ENCODE results near the gene AMOT.

Gene AMOT

GRCh38 chrX:112759966-112760365 lies 80.7 kb downstream of the AMOT start:
- no peak for TF ChIP-seq CTCF (IDR thresholded peaks at IDR 0.05)

GRCh38 chrX:112759512-112759911 lies 81.1 kb downstream of the AMOT start:
- Histone ChIP-seq H3K27me3 (no peaks in the 10 kb centered on the region), H3K9me3 (no peaks in the 10 kb centered on the region), H3K4me1 (ENCODE audit: control insufficient read depth in 1 of 2, insufficient read depth in 1 of 2, low read depth in 1 of 2, low read length in 1 of 2) (no peaks in the 10 kb centered on the region), H3K36me3 (no peaks in the 10 kb centered on the region), H3K4me3 (ENCODE audit: low read depth in 1 of 2, low read length in 1 of 2) (no peak overlapping the region), H3K27ac (no peak overlapping the region)
- TF ChIP-seq CTCF (IDR thresholded peaks at IDR 0.05): no peak

More at GRCh38 chrX:112759966-112760365, 80.7 kb downstream of the AMOT start:
- Histone ChIP-seq H3K4me1 (ENCODE audit: control insufficient read depth in 1 of 2, insufficient read depth in 1 of 2, low read depth in 1 of 2, low read length in 1 of 2) (no peaks in the 10 kb centered on the region), H3K27ac (no peak overlapping the region), H3K27me3 (no peaks in the 10 kb centered on the region), H3K9me3 (no peaks in the 10 kb centered on the region), H3K36me3 (no peaks in the 10 kb centered on the region), H3K4me3 (ENCODE audit: low read depth in 1 of 2, low read length in 1 of 2) (no peak overlapping the region)

- Histone ChIP-seq H3K27ac (no peak overlapping the region), H3K27me3 (no peaks in the 10 kb centered on the region), H3K36me3 (no peaks in the 10 kb centered on the region), H3K4me1 (ENCODE audit: control insufficient read depth in 1 of 2, insufficient read depth in 1 of 2, low read depth in 1 of 2, low read length in 1 of 2) (no peaks in the 10 kb centered on the region), H3K4me3 (ENCODE audit: low read depth in 1 of 2, low read length in 1 of 2) (no peak overlapping the region), H3K9me3 (no peaks in the 10 kb centered on the region)
- TF ChIP-seq CTCF (IDR thresholded peaks at IDR 0.05): no peak
These were observed 82.7 kb downstream of the AMOT start for GRCh38 chrX:112757946-112758345.

GRCh38 chrX:112753116-112753515 lies 87.5 kb downstream of the AMOT start:
- Histone ChIP-seq H3K4me1 (ENCODE audit: control insufficient read depth in 1 of 2, insufficient read depth in 1 of 2, low read depth in 1 of 2, low read length in 1 of 2) (no peaks in the 10 kb centered on the region), H3K27me3 (no peaks in the 10 kb centered on the region), H3K9me3 (no peaks in the 10 kb centered on the region), H3K27ac (no peak overlapping the region), H3K4me3 (ENCODE audit: low read depth in 1 of 2, low read length in 1 of 2) (no peak overlapping the region), H3K36me3 (no peaks in the 10 kb centered on the region)
- TF ChIP-seq CTCF (IDR thresholded peaks at IDR 0.05): no peak

- H3K4me3 ChIP-seq (ENCODE audit: low read depth in 1 of 2, low read length in 1 of 2): no peak overlapping the region
- no peaks in the 10 kb centered on the region for H3K36me3 ChIP-seq
- no peaks in the 10 kb centered on the region for H3K4me1 ChIP-seq (ENCODE audit: control insufficient read depth in 1 of 2, insufficient read depth in 1 of 2, low read depth in 1 of 2, low read length in 1 of 2)
- H3K27ac ChIP-seq: no peak overlapping the region
- H3K9me3 ChIP-seq: no peaks in the 10 kb centered on the region
- TF ChIP-seq CTCF (IDR thresholded peaks at IDR 0.05): no peak
- H3K27me3 ChIP-seq: no peaks in the 10 kb centered on the region
These were observed 89.6 kb downstream of the AMOT start for GRCh38 chrX:112751076-112751475.
